PC-3 (cell line): ENCODE data around the gene MRPL1.

ENCODE experiments used
- EZH2 ChIP-seq: fragments of 300-600 bp; sonication (generic); IDR thresholded peaks from one replicate; pipeline ENCODE4 v1.6.1; 2017; ENCODE audit warnings: antibody characterized with exemption, mild to moderate bottlenecking, low read length; ENCODE audit not compliant: unreplicated experiment
- EZH2phosphoT487 ChIP-seq: fragments of 300-600 bp; sonication (generic); IDR thresholded peaks from 2 replicates; pipeline ENCODE4 v1.6.1; 2018; ENCODE audit warnings: mild to moderate bottlenecking, antibody characterized with exemption, low read length, borderline replicate concordance
- TF ChIP-seq, protein P1 (sequence below): fragments of 300-600 bp; sonication (generic); conservative IDR thresholded peaks from 2 replicates; pipeline ENCODE4 v1.5.1; 2017; ENCODE audit warnings: antibody characterized with exemption, low read depth, mild to moderate bottlenecking, low read length

DNA sequence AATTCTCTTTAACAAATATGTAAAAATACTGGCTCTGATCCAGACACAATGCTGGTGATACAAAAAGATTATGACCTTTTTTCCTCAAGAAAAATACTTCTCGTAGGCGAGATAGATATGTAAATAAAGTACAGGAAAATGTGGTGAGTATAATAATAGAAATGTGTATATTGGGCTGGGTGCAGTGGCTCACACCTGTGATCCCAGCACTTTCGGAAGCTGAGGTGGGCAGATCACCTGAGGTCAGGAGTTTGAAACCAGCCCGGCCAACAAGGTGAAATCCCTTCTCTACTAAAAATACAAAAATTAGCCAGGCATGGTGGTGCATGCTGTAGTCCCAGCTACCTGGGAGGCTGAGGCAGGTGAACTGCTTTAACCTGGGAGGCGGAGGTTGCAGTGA is 55.0 kb downstream of the MRPL1 start:
- TF ChIP-seq, protein P1, sequence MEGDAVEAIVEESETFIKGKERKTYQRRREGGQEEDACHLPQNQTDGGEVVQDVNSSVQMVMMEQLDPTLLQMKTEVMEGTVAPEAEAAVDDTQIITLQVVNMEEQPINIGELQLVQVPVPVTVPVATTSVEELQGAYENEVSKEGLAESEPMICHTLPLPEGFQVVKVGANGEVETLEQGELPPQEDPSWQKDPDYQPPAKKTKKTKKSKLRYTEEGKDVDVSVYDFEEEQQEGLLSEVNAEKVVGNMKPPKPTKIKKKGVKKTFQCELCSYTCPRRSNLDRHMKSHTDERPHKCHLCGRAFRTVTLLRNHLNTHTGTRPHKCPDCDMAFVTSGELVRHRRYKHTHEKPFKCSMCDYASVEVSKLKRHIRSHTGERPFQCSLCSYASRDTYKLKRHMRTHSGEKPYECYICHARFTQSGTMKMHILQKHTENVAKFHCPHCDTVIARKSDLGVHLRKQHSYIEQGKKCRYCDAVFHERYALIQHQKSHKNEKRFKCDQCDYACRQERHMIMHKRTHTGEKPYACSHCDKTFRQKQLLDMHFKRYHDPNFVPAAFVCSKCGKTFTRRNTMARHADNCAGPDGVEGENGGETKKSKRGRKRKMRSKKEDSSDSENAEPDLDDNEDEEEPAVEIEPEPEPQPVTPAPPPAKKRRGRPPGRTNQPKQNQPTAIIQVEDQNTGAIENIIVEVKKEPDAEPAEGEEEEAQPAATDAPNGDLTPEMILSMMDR: no peak
- TF ChIP-seq EZH2: no peak
- no peak for TF ChIP-seq EZH2phosphoT487
